ENCODE measurements around the gene FUT8.
"Not testable (repeated sequence)": the region's sequence is repeated elsewhere in the genome, so short reads cannot be mapped to it uniquely, and the experiment has no call there.

Gene FUT8

GRCh38 chr14:65415613-65416012 is 3.1 kb downstream of the FUT8 start:
- no peak overlapping the region for H3K4me3 ChIP-seq (ENCODE audit: low read depth, low read length)
- TF ChIP-seq CTCF (IDR thresholded peaks at IDR 0.05; ENCODE audit: low read depth, low read length), result no peak

GRCh38 chr14:65419593-65420252 is 7.2 kb downstream of the FUT8 start:
- TF ChIP-seq CTCF (IDR thresholded peaks at IDR 0.05; ENCODE audit: low read depth, low read length), result no peak
- H3K4me3 ChIP-seq (ENCODE audit: low read depth, low read length), result no peak overlapping the region

GRCh38 chr14:65421201-65421981 is 8.9 kb downstream of the FUT8 start:
- no peak for TF ChIP-seq CTCF (IDR thresholded peaks at IDR 0.05; ENCODE audit: low read depth, low read length)
- H3K4me3 ChIP-seq (ENCODE audit: low read depth, low read length), result no peak overlapping the region

GRCh38 chr14:65422088-65422834 is 9.7 kb downstream of the FUT8 start:
- no peak overlapping the region for H3K4me3 ChIP-seq (ENCODE audit: low read depth, low read length)
- TF ChIP-seq CTCF (IDR thresholded peaks at IDR 0.05; ENCODE audit: low read depth, low read length), result no peak

GRCh38 chr14:65423982-65424381 is 11.5 kb downstream of the FUT8 start:
- no peak for TF ChIP-seq CTCF (IDR thresholded peaks at IDR 0.05; ENCODE audit: low read depth, low read length)
- H3K4me3 ChIP-seq (ENCODE audit: low read depth, low read length), result no peak overlapping the region

- TF ChIP-seq CTCF (IDR thresholded peaks at IDR 0.05; ENCODE audit: low read depth, low read length), result no peak
- H3K4me3 ChIP-seq (ENCODE audit: low read depth, low read length), result no peak overlapping the region
Observed at GRCh38 chr14:65424531-65424930, 12.0 kb downstream of the FUT8 start.

GRCh38 chr14:65425885-65426284 is 13.4 kb downstream of the FUT8 start:
- no peak for TF ChIP-seq CTCF (IDR thresholded peaks at IDR 0.05; ENCODE audit: low read depth, low read length)
- no peak overlapping the region for H3K4me3 ChIP-seq (ENCODE audit: low read depth, low read length)

- not testable (repeated sequence) for H3K4me3 ChIP-seq (ENCODE audit: low read depth, low read length)
Observed at GRCh38 chr14:65426902-65427301, 14.4 kb downstream of the FUT8 start.

All from WI38 (cell line).